Panc1 (cell line): ENCODE results near the gene PLCB1.

Source experiments
- CTCF ChIP-seq: fragments of 450-650 bp; IDR thresholded peaks from 2 replicates; pipeline ENCODE4 v1.5.1; 2017; ENCODE audit warnings: mild to moderate bottlenecking
- POLR2AphosphoS5 ChIP-seq: IDR thresholded peaks from 2 replicates; pipeline ENCODE4 v1.6.1; 2012; ENCODE audit warnings: mild to moderate bottlenecking, low read depth, low read length, moderate library complexity

- TF ChIP-seq CTCF (no peak), POLR2AphosphoS5 (no peak)
Measured at GRCh38 chr20:8152183-8152582, 20.1 kb downstream of the PLCB1 start.
